ENCODE results near the gene LRBA.
A peak's percentile ranks its signal among the peaks of the same experiment; 100 is the strongest.

LRBA gene

GRCh38 chr4:150827226-150827625 lies 187.9 kb downstream of the LRBA start:
- FAIRE-seq = peak; percentile 14
- no peak for DNase-seq (ENCODE audit: insufficient read length)
- no peak for TF ChIP-seq TAF1 (IDR thresholded peaks at IDR 0.05; ENCODE audit: borderline replicate concordance, low read depth, low read length)

- no peak for TF ChIP-seq POLR2AphosphoS5 (IDR thresholded peaks at IDR 0.05; ENCODE audit: low read depth, low read length)
- TF ChIP-seq TAF1 (IDR thresholded peaks at IDR 0.05; ENCODE audit: borderline replicate concordance, low read depth, low read length) = no peak
- no peak for TF ChIP-seq POLR2A (IDR thresholded peaks at IDR 0.05; ENCODE audit: low read depth, low read length)
- DNase-seq (ENCODE audit: insufficient read length) (no peak), FAIRE-seq (no peak)
Measured at GRCh38 chr4:150826306-150826705, 188.8 kb downstream of the LRBA start.

GRCh38 chr4:150822407-150822806 lies 192.7 kb downstream of the LRBA start:
- no peak for FAIRE-seq
- no peak for TF ChIP-seq POLR2A (IDR thresholded peaks at IDR 0.05; ENCODE audit: low read depth, low read length)
- no peak for TF ChIP-seq TAF1 (IDR thresholded peaks at IDR 0.05; ENCODE audit: borderline replicate concordance, low read depth, low read length)
- TF ChIP-seq POLR2AphosphoS5 (IDR thresholded peaks at IDR 0.05; ENCODE audit: low read depth, low read length) = no peak

GRCh38 chr4:150821641-150822040 lies 193.4 kb downstream of the LRBA start:
- FAIRE-seq (no peak), DNase-seq (ENCODE audit: insufficient read length) (no peak)
- TF ChIP-seq POLR2A (IDR thresholded peaks at IDR 0.05; ENCODE audit: low read depth, low read length) = no peak
- no peak for TF ChIP-seq POLR2AphosphoS5 (IDR thresholded peaks at IDR 0.05; ENCODE audit: low read depth, low read length)
- TF ChIP-seq TAF1 (IDR thresholded peaks at IDR 0.05; ENCODE audit: borderline replicate concordance, low read depth, low read length) = no peak

More at GRCh38 chr4:150822407-150822806, 192.7 kb downstream of the LRBA start:
- DNase-seq (ENCODE audit: insufficient read length) = no peak

- DNase-seq (ENCODE audit: insufficient read length) (no peak), FAIRE-seq (no peak)
- TF ChIP-seq POLR2AphosphoS5 (IDR thresholded peaks at IDR 0.05; ENCODE audit: low read depth, low read length) (no peak), POLR2A (IDR thresholded peaks at IDR 0.05; ENCODE audit: low read depth, low read length) (no peak), TAF1 (IDR thresholded peaks at IDR 0.05; ENCODE audit: borderline replicate concordance, low read depth, low read length) (no peak)
Measured at GRCh38 chr4:150820409-150820808, 194.7 kb downstream of the LRBA start.

GRCh38 chr4:150818661-150819060 lies 196.4 kb downstream of the LRBA start:
- DNase-seq (ENCODE audit: insufficient read length) (no peak), FAIRE-seq (no peak)
- no peak for TF ChIP-seq TAF1 (IDR thresholded peaks at IDR 0.05; ENCODE audit: borderline replicate concordance, low read depth, low read length)
- no peak for TF ChIP-seq POLR2AphosphoS5 (IDR thresholded peaks at IDR 0.05; ENCODE audit: low read depth, low read length)
- TF ChIP-seq POLR2A (IDR thresholded peaks at IDR 0.05; ENCODE audit: low read depth, low read length) = no peak

GRCh38 chr4:150817804-150818528 lies 197.1 kb downstream of the LRBA start:
- DNase-seq (ENCODE audit: insufficient read length) (no peak), FAIRE-seq (no peak)
- TF ChIP-seq TAF1 (IDR thresholded peaks at IDR 0.05; ENCODE audit: borderline replicate concordance, low read depth, low read length) (no peak), POLR2AphosphoS5 (IDR thresholded peaks at IDR 0.05; ENCODE audit: low read depth, low read length) (no peak), POLR2A (IDR thresholded peaks at IDR 0.05; ENCODE audit: low read depth, low read length) (no peak)

- FAIRE-seq (no peak), DNase-seq (ENCODE audit: insufficient read length) (no peak)
- TF ChIP-seq POLR2AphosphoS5 (IDR thresholded peaks at IDR 0.05; ENCODE audit: low read depth, low read length) (no peak), POLR2A (IDR thresholded peaks at IDR 0.05; ENCODE audit: low read depth, low read length) (no peak), TAF1 (IDR thresholded peaks at IDR 0.05; ENCODE audit: borderline replicate concordance, low read depth, low read length) (no peak)
Measured at GRCh38 chr4:150817017-150817416, 198.1 kb downstream of the LRBA start.

GRCh38 chr4:150816491-150816890 lies 198.6 kb downstream of the LRBA start:
- DNase-seq (ENCODE audit: insufficient read length) = no peak
- FAIRE-seq = no peak
- TF ChIP-seq TAF1 (IDR thresholded peaks at IDR 0.05; ENCODE audit: borderline replicate concordance, low read depth, low read length) (no peak), POLR2A (IDR thresholded peaks at IDR 0.05; ENCODE audit: low read depth, low read length) (no peak), POLR2AphosphoS5 (IDR thresholded peaks at IDR 0.05; ENCODE audit: low read depth, low read length) (no peak)

GRCh38 chr4:150814873-150815272 lies 200.2 kb downstream of the LRBA start:
- DNase-seq (ENCODE audit: insufficient read length) (no peak), FAIRE-seq (no peak)
- TF ChIP-seq POLR2A (IDR thresholded peaks at IDR 0.05; ENCODE audit: low read depth, low read length) (no peak), POLR2AphosphoS5 (IDR thresholded peaks at IDR 0.05; ENCODE audit: low read depth, low read length) (no peak), TAF1 (IDR thresholded peaks at IDR 0.05; ENCODE audit: borderline replicate concordance, low read depth, low read length) (no peak)

- DNase-seq (ENCODE audit: insufficient read length) (no peak), FAIRE-seq (no peak)
- TF ChIP-seq TAF1 (IDR thresholded peaks at IDR 0.05; ENCODE audit: borderline replicate concordance, low read depth, low read length) = no peak
- TF ChIP-seq POLR2AphosphoS5 (IDR thresholded peaks at IDR 0.05; ENCODE audit: low read depth, low read length) = no peak
- TF ChIP-seq POLR2A (IDR thresholded peaks at IDR 0.05; ENCODE audit: low read depth, low read length) = no peak
Measured at GRCh38 chr4:150805183-150806025, 209.7 kb downstream of the LRBA start.

- DNase-seq (ENCODE audit: insufficient read length) (no peak), FAIRE-seq (no peak)
- TF ChIP-seq POLR2AphosphoS5 (IDR thresholded peaks at IDR 0.05; ENCODE audit: low read depth, low read length) (no peak), TAF1 (IDR thresholded peaks at IDR 0.05; ENCODE audit: borderline replicate concordance, low read depth, low read length) (no peak), POLR2A (IDR thresholded peaks at IDR 0.05; ENCODE audit: low read depth, low read length) (no peak)
Measured at GRCh38 chr4:150801833-150802232, 213.3 kb downstream of the LRBA start.

Measured in GM12892 (cell line).